Neural cell (in vitro differentiated cells): ENCODE data around the gene ADAMTS2. TPM values are rescaled to one million over a fixed set of nuclear protein-coding genes. Genes with fewer than 3 reads are reported as not detected.

Source experiments
- H2AFZ ChIP-seq: fragments of 200-600, 300-800 bp; sonication (generic), shearing (Covaris generic); 2 replicates; pipeline ENCODE4 v1.6.0; 2014; ENCODE audit warnings: low read depth, mild to moderate bottlenecking, antibody characterized with exemption, low read length, moderate library complexity
- H3F3A ChIP-seq: fragments of 200-600 bp; shearing (Covaris generic); 2 replicates; pipeline ENCODE4 v1.6.1; 2016; ENCODE audit warnings: mild to moderate bottlenecking, moderate library complexity, mixed read lengths, antibody characterized with exemption, low read length; ENCODE audit not compliant: insufficient read depth, poor library complexity, severe bottlenecking
- H3K27ac ChIP-seq: fragments of 200-600, 300-800 bp; sonication (generic), shearing (Covaris generic); 2 replicates; pipeline ENCODE4 v1.5.1; 2014; ENCODE audit warnings: mild to moderate bottlenecking, low read length, moderate library complexity
- H3K27me3 ChIP-seq: fragments of 300-800, 200-600 bp; sonication (generic), shearing (Covaris generic); 2 replicates; pipeline ENCODE4 v1.6.0; 2014; ENCODE audit warnings: mild to moderate bottlenecking, low read depth, low read length, moderate library complexity; ENCODE audit not compliant: insufficient read depth
- H3K36me3 ChIP-seq: fragments of 300-800, 200-600 bp; sonication (generic), shearing (Covaris generic); 2 replicates; pipeline ENCODE4 v1.5.1; 2014; ENCODE audit warnings: mild to moderate bottlenecking, antibody characterized with exemption, low read length, moderate library complexity; ENCODE audit not compliant: insufficient read depth
- H3K4me2 ChIP-seq: fragments of 300-800, 200-600 bp; sonication (generic), shearing (Covaris generic); 2 replicates; pipeline ENCODE4 v1.6.0; 2014; ENCODE audit warnings: mild to moderate bottlenecking, low read length
- H3K4me3 ChIP-seq: fragments of 300-800, 200-600 bp; sonication (generic), shearing (Covaris generic); 2 replicates; pipeline ENCODE4 v1.5.1; 2014; ENCODE audit warnings: mild to moderate bottlenecking, low read length, moderate library complexity
- H3K79me2 ChIP-seq: fragments of 200-600 bp; shearing (Covaris generic); replicated peaks from 2 replicates; pipeline ENCODE4 v1.6.0; 2014; ENCODE audit warnings: mild to moderate bottlenecking, low read length, moderate library complexity; ENCODE audit not compliant: insufficient read depth
- H3K9ac ChIP-seq: fragments of 300-800, 200-600 bp; sonication (generic), shearing (Covaris generic); 2 replicates; pipeline ENCODE4 v1.6.1; 2016; ENCODE audit warnings: mild to moderate bottlenecking, low read length, mixed read lengths
- H3K9me2 ChIP-seq: fragments of 200-600 bp; shearing (Covaris generic); 2 replicates; pipeline ENCODE4 v1.6.1; 2016; ENCODE audit warnings: mild to moderate bottlenecking, low read length, mixed read lengths; ENCODE audit not compliant: insufficient read depth
- H3K9me3 ChIP-seq: fragments of 200-600, 300-800 bp; sonication (generic), shearing (Covaris generic); 2 replicates; pipeline ENCODE4 v1.6.1; 2016; ENCODE audit warnings: mild to moderate bottlenecking, mixed run types, low read length, moderate library complexity, mixed read lengths
- H4K20me1 ChIP-seq: fragments of 200-600 bp; shearing (Covaris generic); 2 replicates; pipeline ENCODE4 v1.6.1; 2016; ENCODE audit warnings: mild to moderate bottlenecking, mixed run types; ENCODE audit not compliant: insufficient read depth
- EP300 ChIP-seq: fragments of 450-650 bp; conservative IDR thresholded peaks from 2 replicates; pipeline ENCODE4 v1.6.1; 2014; ENCODE audit warnings: antibody characterized with exemption, mild to moderate bottlenecking, moderate library complexity; ENCODE audit not compliant: poor library complexity, severe bottlenecking
- EZH2 ChIP-seq: fragments of 200-600, 300-800 bp; shearing (Covaris generic), sonication (generic); IDR thresholded peaks from 2 replicates; pipeline ENCODE4 v1.6.1; 2014; ENCODE audit warnings: antibody characterized with exemption, low read length, borderline replicate concordance, mild to moderate bottlenecking; ENCODE audit not compliant: insufficient read depth, poor library complexity, severe bottlenecking
- MXI1 ChIP-seq: fragments of 450-650 bp; conservative IDR thresholded peaks from 2 replicates; pipeline ENCODE4 v1.6.1; 2014; ENCODE audit warnings: antibody characterized with exemption, mild to moderate bottlenecking; ENCODE audit not compliant: poor library complexity, severe bottlenecking
- POLR2AphosphoS5 ChIP-seq: IDR thresholded peaks from 2 replicates; pipeline ENCODE4 v1.6.1; 2012
- RAD21 ChIP-seq: fragments of 450-650 bp; conservative IDR thresholded peaks from 2 replicates; pipeline ENCODE4 v1.6.1; 2014; ENCODE audit warnings: antibody characterized with exemption, mild to moderate bottlenecking, moderate library complexity
- SMC3 ChIP-seq: fragments of 450-650 bp; conservative IDR thresholded peaks from 2 replicates; pipeline ENCODE4 v1.6.1; 2014; ENCODE audit warnings: antibody characterized with exemption, mild to moderate bottlenecking, moderate library complexity; ENCODE audit not compliant: poor library complexity
- TAF1 ChIP-seq: IDR thresholded peaks from 2 replicates; pipeline ENCODE4 v1.6.1; 2012; ENCODE audit warnings: low read depth
- polyA plus RNA-seq: library from polyadenylated mRNA; depleted of rRNA; stranded (reverse); fragments of >200 nt; gene quantifications from 2 replicates; pipeline ENCODE4 v1.2.3, GENCODE V29; 2014
- TF ChIP-seq, protein P1 (sequence below): fragments of 450-650 bp; IDR thresholded peaks from 2 replicates; pipeline ENCODE4 v1.5.1; 2014; ENCODE audit warnings: antibody characterized with exemption, mild to moderate bottlenecking, moderate library complexity; ENCODE audit not compliant: poor library complexity, severe bottlenecking
- TF ChIP-seq, protein P2 (sequence below): IDR thresholded peaks from 2 replicates; pipeline ENCODE4 v1.6.1; 2012; ENCODE audit warnings: borderline replicate concordance

The ADAMTS2 gene
- polyA plus RNA-seq, 1 donor from 2014 or later, result 0.61 TPM

DNA sequence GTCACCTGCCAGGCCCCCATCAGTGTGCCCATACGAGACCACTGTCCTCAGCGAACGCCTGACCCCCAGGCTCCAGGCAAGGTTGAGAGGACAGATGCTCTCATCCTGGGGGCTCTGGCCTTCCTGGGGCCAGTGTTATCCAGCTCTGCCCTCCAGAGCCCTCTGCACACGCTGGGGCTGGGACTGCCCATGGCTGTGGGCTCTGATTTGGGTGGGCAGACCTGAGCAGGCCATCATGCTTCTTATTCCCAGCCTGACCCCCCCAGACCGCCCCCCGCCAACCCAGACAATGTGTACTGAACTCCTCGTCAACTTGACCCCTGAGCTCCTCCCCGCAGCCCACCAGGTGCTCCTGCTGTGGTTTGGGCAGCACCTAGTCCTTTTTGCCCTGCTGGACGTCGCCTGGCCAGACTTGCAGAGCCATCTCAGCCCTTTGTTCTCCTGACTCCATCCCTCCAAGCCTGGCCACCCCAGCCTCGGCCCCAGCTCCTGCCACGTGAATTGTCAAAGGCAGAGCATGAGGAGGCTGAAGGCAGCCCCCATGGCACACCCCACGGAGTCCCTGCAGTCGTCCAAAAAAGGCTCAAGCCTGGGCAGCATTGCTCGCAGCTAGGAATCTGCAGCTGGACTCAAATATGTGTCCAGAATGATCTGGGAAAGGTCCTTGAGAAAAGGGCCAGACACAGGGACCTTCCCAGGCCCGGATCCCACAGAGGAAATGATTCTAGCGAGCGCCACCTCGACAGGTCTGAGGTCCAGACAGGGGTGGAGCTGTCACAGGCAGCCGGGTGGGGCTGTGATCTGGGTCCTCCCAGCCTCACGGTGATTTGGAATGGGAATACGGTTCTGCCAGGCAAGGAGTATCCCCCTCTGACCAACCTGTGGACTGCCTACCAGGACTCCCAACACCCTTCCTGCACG is 87.0 kb downstream of the ADAMTS2 start:
- Histone ChIP-seq H3K9ac (no peak overlapping the region), H3K79me2 (no peaks in the 10 kb centered on the region), H3K4me3 (no peak overlapping the region), H3K4me2 (no peak overlapping the region), H4K20me1 (no peaks in the 10 kb centered on the region), H3K27ac (no peak overlapping the region), H3F3A (no peaks in the 10 kb centered on the region), H3K9me2 (no peaks in the 10 kb centered on the region), H3K9me3 (no peaks in the 10 kb centered on the region), H3K27me3 (no peaks in the 10 kb centered on the region), H3K36me3 (no peaks in the 10 kb centered on the region), H2AFZ (no peak overlapping the region)
- TF ChIP-seq EP300 (no peak), EZH2 (no peak), POLR2AphosphoS5 (no peak), RAD21 (no peak), SMC3 (no peak), TAF1 (no peak), MXI1 (no peak)
- TF ChIP-seq, protein P1, sequence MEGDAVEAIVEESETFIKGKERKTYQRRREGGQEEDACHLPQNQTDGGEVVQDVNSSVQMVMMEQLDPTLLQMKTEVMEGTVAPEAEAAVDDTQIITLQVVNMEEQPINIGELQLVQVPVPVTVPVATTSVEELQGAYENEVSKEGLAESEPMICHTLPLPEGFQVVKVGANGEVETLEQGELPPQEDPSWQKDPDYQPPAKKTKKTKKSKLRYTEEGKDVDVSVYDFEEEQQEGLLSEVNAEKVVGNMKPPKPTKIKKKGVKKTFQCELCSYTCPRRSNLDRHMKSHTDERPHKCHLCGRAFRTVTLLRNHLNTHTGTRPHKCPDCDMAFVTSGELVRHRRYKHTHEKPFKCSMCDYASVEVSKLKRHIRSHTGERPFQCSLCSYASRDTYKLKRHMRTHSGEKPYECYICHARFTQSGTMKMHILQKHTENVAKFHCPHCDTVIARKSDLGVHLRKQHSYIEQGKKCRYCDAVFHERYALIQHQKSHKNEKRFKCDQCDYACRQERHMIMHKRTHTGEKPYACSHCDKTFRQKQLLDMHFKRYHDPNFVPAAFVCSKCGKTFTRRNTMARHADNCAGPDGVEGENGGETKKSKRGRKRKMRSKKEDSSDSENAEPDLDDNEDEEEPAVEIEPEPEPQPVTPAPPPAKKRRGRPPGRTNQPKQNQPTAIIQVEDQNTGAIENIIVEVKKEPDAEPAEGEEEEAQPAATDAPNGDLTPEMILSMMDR, result no peak
- TF ChIP-seq, protein P2, sequence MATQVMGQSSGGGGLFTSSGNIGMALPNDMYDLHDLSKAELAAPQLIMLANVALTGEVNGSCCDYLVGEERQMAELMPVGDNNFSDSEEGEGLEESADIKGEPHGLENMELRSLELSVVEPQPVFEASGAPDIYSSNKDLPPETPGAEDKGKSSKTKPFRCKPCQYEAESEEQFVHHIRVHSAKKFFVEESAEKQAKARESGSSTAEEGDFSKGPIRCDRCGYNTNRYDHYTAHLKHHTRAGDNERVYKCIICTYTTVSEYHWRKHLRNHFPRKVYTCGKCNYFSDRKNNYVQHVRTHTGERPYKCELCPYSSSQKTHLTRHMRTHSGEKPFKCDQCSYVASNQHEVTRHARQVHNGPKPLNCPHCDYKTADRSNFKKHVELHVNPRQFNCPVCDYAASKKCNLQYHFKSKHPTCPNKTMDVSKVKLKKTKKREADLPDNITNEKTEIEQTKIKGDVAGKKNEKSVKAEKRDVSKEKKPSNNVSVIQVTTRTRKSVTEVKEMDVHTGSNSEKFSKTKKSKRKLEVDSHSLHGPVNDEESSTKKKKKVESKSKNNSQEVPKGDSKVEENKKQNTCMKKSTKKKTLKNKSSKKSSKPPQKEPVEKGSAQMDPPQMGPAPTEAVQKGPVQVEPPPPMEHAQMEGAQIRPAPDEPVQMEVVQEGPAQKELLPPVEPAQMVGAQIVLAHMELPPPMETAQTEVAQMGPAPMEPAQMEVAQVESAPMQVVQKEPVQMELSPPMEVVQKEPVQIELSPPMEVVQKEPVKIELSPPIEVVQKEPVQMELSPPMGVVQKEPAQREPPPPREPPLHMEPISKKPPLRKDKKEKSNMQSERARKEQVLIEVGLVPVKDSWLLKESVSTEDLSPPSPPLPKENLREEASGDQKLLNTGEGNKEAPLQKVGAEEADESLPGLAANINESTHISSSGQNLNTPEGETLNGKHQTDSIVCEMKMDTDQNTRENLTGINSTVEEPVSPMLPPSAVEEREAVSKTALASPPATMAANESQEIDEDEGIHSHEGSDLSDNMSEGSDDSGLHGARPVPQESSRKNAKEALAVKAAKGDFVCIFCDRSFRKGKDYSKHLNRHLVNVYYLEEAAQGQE, result no peak

DNA sequence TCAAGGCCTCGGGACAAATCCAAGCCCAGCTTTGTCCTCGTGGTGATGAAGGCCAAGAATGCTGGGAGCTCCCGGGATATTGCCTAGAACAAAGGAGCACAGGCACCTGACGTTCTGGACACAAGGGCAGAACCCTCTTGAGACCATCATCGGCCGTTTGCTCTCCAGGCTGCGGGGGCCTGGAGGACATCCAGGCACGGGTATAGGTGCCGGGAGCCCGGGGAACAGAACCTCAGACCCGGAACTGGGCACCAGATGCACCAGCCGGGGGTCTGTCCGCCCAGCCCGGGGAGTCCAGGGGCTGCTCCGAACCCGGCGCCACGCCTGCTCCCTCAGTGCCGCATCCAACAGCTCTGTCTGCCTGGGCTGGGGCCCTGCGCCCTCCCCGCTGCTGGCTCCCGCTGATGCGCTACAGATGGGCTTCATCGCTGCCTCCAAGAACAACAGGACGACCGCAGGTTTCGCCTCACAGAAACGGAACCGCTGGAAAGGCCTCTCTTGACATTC is 88.0 kb downstream of the ADAMTS2 start:
- H3K36me3 ChIP-seq, result no peaks in the 10 kb centered on the region
- H3K9me2 ChIP-seq, result no peaks in the 10 kb centered on the region
- no peaks in the 10 kb centered on the region for H3F3A ChIP-seq
- H3K27me3 ChIP-seq, result no peaks in the 10 kb centered on the region
- H3K79me2 ChIP-seq, result no peaks in the 10 kb centered on the region
- no peak overlapping the region for H3K4me3 ChIP-seq
- H3K4me2 ChIP-seq, result no peak overlapping the region
- H3K9ac ChIP-seq, result no peak overlapping the region
- TF ChIP-seq, protein P1, result no peak
- TF ChIP-seq EP300 (no peak), SMC3 (no peak), EZH2 (no peak), TAF1 (no peak), POLR2AphosphoS5 (no peak), RAD21 (no peak), MXI1 (no peak)
- TF ChIP-seq, protein P2, result no peak
- no peak overlapping the region for H3K27ac ChIP-seq
- H4K20me1 ChIP-seq, result no peaks in the 10 kb centered on the region
- H2AFZ ChIP-seq, result no peak overlapping the region
- no peaks in the 10 kb centered on the region for H3K9me3 ChIP-seq
